Stomach smooth muscle (tissue), 2 donors: Measurements from ENCODE around the gene ZNF479.
"Not testable (repeated sequence)": the region's sequence is repeated elsewhere in the genome, so short reads cannot be mapped to it uniquely, and the experiment has no call there.

Experiments used
- H3K27ac ChIP-seq: one replicate; pipeline ENCODE4 v1.7.0; 2013; ENCODE audit warnings: mild to moderate bottlenecking, low read length, inconsistent platforms
- H3K27me3 ChIP-seq, 2 donors: one replicate each; pipeline ENCODE4 v1.7.0; 2013; ENCODE audit warnings: low read length in 2 of 2; ENCODE audit not compliant: insufficient read depth in 2 of 2, control insufficient read depth in 1 of 2
- H3K36me3 ChIP-seq, 2 donors: one replicate each; pipeline ENCODE4 v1.7.0; 2013; ENCODE audit warnings: low read length in 2 of 2; ENCODE audit not compliant: control insufficient read depth in 2 of 2, insufficient read depth in 2 of 2
- H3K4me1 ChIP-seq: one replicate; pipeline ENCODE4 v1.7.0; 2013; ENCODE audit warnings: low read length; ENCODE audit not compliant: control insufficient read depth, insufficient read depth
- H3K4me3 ChIP-seq, 2 donors: one replicate each; pipeline ENCODE4 v1.7.0; 2013; ENCODE audit warnings: low read length in 2 of 2
- H3K9ac ChIP-seq, 2 donors: one replicate each; pipeline ENCODE4 v1.7.0; 2013; ENCODE audit warnings: low read length in 2 of 2, mild to moderate bottlenecking in 1 of 2
- H3K9me3 ChIP-seq, 2 donors: one replicate each; pipeline ENCODE4 v1.7.0; 2013; ENCODE audit warnings: low read length in 2 of 2; ENCODE audit not compliant: control insufficient read depth in 2 of 2
- donor health status: healthy.
- donor health status: Pancreatic carcinoma.

Gene ZNF479

DNA sequence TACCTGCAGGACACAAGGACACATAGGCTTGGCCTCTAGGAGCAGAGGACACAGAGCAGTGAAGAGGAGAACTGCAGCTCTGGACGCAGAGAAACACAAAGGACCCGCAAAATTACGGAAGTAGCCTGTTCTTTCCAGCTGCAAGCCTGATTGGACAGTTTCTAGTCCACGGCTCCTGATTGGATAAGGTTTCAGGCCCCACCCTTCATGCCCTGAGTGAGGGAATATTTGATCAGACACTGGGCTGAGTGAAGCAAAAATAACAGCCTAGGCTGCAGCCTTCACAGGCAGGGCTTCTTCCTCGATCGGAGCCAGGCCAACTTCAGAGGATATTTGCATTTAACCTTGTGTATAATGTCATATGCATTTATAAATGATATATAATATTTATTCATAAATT is at the start of gene ZNF479:
TSS of gene ZNF479 (minus strand) at position 101 of the 400 bp plus-strand sequence. CDS start 112 bp downstream, outside the sequence.
- H3K4me1 ChIP-seq, H3K27me3 ChIP-seq, H3K27ac ChIP-seq, H3K4me3 ChIP-seq, H3K36me3 ChIP-seq, H3K9ac ChIP-seq, H3K9me3 ChIP-seq: not testable (repeated sequence)

DNA sequence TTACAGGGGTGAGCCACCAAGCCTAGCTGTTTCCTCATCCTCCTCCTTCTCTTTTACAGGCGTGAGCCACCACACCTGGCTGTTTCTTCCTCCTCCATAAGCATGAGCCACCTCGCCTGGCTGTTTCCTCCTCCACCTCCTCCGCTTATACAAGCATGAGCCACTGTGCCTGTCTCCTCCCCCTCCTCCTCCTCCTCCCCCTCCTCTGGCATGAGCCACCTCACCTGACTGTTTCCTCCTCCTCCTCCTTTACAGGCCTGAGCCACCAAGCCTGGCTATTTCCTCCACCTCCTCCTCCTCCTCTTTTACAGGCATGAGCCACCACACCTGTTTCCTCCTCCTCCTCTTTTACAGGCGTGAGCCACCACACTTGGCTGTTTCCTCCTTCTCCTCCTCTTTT is 49.8 kb upstream of the ZNF479 start:
- Histone ChIP-seq H3K27ac (no peak overlapping the region), H3K4me1 (no peaks in the 10 kb centered on the region), H3K9ac (no peak overlapping the region), H3K4me3 (no peak overlapping the region), H3K36me3 (no peaks in the 10 kb centered on the region), H3K9me3 (peaks cover 0 to 31% of the 10 kb centered on the region in 2 donors), H3K27me3 (no peaks in the 10 kb centered on the region)

DNA sequence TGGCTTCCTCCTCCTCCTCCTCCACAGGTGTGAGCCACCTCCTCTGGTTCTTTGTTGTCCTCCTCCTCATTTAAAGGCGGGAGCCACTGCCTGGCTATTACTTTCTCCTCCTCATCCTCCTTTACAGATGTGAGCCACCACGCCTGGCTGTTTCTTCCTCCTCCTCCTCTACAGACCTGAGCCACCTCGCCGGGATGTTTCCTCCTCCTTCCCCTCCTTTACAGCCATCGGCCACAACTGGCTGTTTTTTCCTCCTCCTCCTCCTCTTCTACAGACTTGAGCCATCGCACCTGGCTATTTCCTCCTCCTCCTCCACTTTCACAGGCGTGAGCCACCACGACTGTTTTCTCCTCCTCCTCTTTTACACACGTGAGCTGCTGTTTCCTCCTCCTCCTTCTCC is 49.0 kb upstream of the ZNF479 start:
- H3K27me3 ChIP-seq = no peaks in the 10 kb centered on the region
- no peak overlapping the region for H3K27ac ChIP-seq
- H3K9ac ChIP-seq = no peak overlapping the region
- peaks cover 0 to 34% of the 10 kb centered on the region in 2 donors for H3K9me3 ChIP-seq
- H3K4me1 ChIP-seq = no peaks in the 10 kb centered on the region
- H3K4me3 ChIP-seq = no peak overlapping the region
- H3K36me3 ChIP-seq = no peaks in the 10 kb centered on the region

DNA sequence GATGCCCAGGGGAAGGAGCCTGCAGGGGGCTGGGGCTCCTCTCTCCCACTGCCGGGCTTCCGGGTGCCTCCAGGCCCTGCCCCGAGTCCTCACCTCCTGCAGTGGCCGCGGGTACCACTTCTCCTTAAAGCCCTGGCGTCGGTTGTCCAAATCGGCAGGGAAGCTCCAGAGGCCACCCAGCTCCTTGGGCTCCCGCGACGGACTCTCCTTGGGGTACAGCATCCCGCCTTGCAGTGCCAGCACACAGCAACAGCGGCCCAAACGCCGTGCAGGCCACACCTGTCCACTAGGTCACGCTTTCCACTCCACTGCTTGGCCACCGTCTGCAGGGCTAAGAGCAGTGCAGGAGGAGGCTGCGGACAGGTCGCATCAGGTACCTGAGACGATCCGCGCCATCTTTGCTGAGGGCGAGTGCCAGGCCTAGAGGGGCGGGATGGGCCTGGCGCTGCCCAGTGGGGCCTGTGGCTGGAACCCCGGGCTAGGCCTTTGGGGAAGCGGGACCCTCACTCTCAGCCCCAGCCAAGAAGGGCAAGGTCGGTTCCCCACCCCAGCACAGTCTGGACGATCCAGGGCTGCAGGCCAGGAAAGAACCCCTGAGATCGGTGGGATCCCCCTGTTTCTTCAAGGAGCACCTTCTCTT is 47.7 kb upstream of the ZNF479 start:
- no peak overlapping the region for H3K4me3 ChIP-seq
- H3K36me3 ChIP-seq = no peaks in the 10 kb centered on the region
- H3K27ac ChIP-seq = no peak overlapping the region
- H3K4me1 ChIP-seq = no peaks in the 10 kb centered on the region
- H3K9ac ChIP-seq = no peak overlapping the region
- no peaks in the 10 kb centered on the region for H3K27me3 ChIP-seq
- H3K9me3 ChIP-seq = peaks cover 0 to 40% of the 10 kb centered on the region in 2 donors

DNA sequence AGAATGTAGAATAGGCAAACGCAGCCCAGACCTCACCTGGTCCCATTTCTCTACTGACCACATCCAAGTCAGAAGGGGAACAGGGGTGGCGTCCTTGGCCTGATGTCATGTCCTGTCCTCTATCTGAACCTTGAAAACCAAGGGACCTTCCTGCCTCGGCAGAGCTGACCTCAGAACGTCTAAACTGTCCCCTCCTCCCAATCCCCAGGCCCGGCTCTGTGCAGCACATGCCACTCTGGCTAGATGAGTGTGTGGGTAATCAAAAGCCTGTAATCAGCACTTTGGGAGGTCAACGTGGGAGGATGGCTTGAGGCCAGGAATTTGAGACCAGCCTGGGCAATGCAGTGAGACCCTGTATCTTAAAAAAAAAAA is 46.5 kb upstream of the ZNF479 start:
- no peaks in the 10 kb centered on the region for H3K27me3 ChIP-seq
- no peak overlapping the region for H3K9ac ChIP-seq
- no peaks in the 10 kb centered on the region for H3K4me1 ChIP-seq
- H3K36me3 ChIP-seq = no peaks in the 10 kb centered on the region
- H3K9me3 ChIP-seq = peaks cover 0 to 40% of the 10 kb centered on the region in 2 donors
- H3K4me3 ChIP-seq = no peak overlapping the region
- no peak overlapping the region for H3K27ac ChIP-seq

DNA sequence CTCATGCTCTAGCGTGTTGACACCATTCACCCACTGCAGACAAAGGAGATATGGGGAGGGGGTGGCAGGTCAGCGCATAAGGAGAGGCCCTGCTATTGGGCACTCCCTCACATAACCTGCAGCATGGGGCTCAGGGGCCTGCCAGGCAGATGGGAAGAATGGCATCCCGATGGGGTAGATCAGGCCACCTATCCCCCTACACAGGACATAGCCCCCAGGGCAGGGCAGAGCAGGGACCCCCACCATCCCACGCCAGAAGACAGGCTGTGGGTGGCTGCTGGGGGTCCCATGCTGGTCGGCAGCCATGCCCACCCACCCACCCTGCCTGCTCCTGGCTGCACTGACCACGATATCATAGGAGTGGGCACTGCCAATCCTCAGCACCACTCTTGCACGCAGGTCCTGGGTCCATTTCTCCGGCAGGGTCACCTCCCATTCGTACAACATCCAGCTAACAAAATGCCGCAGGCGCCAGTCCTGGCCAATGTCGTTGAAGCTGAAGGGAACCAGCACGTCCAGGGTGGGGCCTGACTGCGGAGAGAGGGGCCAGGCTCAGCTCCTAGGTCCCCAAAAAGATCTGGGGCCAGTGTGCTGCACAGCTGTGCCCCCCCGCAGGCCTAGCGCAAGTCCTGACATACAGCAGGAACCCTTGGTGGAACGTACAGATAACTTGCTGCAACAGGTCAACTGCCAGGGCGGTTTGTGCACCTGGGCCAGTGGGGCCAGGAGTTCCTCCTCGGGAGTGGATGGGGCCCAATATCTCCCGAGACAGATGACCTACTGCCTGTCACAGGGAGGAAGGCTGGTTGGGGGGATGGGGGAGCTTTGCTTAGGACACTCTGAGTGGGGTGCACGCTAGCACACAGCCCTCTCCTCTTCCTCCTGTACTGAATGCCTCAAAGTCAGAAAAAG is 45.9 kb upstream of the ZNF479 start:
- H3K4me3 ChIP-seq = no peak overlapping the region
- peaks cover 0 to 40% of the 10 kb centered on the region in 2 donors for H3K9me3 ChIP-seq
- H3K4me1 ChIP-seq = no peaks in the 10 kb centered on the region
- no peak overlapping the region for H3K27ac ChIP-seq
- no peaks in the 10 kb centered on the region for H3K36me3 ChIP-seq
- H3K27me3 ChIP-seq = no peaks in the 10 kb centered on the region
- H3K9ac ChIP-seq = no peak overlapping the region

DNA sequence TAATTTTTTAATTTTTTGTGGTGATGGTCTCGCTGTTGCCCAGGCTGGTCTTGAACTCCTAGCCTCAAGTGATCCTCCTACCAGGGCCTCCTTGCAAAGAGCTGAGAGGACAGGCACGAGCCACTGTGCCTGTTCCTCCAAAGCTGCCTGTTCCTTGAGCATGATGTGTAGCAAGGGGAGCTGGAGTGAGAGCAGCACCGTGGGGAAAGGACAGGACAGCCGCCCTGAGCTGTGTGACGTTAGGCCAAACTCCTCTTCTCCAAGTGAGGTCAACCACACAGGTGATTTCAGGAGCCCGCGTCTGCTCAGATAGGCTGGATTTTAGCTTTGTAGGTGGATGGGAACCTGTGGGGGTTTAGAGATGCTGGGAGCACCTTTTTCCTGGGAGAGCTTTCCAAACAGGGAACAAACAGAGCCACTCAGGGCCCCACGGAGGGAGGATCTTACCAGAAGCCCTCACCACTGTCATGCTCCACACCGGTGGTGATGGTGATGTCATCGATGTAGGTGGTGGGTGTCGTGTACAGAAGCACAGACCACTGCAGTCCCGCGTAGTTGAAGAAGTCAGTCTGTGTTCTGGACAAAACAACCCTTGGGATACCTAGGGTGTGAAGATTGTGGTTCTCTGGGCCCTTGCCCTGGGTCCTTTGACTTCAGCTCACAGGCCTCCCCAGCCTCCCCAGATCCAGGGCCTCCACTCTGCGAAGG is 44.8 kb upstream of the ZNF479 start:
- Histone ChIP-seq H3K9me3 (peaks cover 0 to 32% of the 10 kb centered on the region in 2 donors), H3K27me3 (no peaks in the 10 kb centered on the region), H3K4me1 (no peaks in the 10 kb centered on the region), H3K27ac (no peak overlapping the region), H3K4me3 (no peak overlapping the region), H3K36me3 (no peaks in the 10 kb centered on the region), H3K9ac (no peak overlapping the region)

DNA sequence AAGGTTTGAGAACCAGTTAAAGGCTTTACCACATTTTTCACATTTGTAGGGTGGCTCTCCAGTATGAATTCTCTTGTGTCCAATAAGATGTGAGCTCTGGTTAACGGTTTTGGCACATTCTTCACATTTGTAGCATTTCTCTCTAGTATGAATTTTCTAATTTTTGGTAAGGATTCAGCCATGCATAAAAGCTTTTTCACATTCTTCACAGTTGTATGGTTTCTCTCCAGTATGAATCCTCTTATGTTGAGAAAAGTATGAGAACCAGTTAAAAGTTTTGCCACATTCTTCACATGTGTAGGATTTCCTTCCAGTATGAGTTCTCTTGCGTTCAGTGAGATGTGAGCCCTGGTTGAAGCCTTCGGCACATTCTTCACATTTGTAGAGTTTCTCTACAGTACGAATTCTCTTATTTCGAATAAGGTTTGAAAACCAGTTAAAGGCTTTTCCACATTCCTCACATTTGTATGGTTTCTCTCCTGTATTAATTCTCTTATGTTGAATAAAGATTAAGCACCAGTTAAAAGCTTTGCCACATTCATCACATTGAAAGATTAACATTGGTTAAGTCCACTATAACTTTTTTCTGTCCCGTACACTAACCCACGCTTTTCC is 33.2 kb upstream of the ZNF479 start:
- no peak overlapping the region for H3K4me3 ChIP-seq
- no peaks in the 10 kb centered on the region for H3K4me1 ChIP-seq
- H3K9ac ChIP-seq = no peak overlapping the region
- H3K36me3 ChIP-seq = no peaks in the 10 kb centered on the region
- no peak overlapping the region for H3K27ac ChIP-seq
- H3K27me3 ChIP-seq = no peaks in the 10 kb centered on the region
- peaks cover 14 to 25% of the 10 kb centered on the region in 2 donors for H3K9me3 ChIP-seq

DNA sequence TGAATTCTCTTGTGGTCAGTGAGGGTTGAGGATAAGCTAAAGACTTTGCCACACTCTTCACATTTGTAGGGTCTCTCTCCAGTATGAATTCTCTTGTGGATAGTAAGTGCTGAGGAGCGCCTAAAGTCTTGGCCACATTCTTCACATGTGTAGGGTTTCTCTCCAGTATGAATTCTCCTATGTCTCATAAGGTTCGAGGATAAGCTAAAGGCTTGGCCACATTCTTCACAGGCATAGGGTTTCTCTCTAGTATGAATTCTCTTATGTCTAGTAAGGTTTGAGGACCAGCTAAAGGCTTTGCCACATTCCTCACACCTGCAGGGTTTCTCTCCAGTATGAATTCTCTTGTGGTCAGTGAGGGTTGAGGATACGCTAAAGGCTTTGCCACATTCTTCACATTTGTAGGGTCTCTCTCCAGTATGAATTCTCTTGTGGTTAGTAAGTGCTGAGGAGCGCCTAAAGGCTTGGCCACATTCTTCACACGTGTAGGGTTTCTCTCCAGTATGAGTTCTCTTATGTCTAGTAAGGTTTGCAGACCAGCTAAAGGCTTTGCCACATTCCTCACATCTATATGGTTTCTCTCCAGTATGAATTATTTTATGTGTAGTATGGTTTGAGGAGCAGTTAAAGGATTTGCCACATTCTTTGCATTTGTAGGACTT is 12.0 kb downstream of the ZNF479 start:
- not testable (repeated sequence) for H3K9me3 ChIP-seq, H3K27ac ChIP-seq, H3K27me3 ChIP-seq, H3K4me1 ChIP-seq, H3K9ac ChIP-seq, H3K4me3 ChIP-seq, H3K36me3 ChIP-seq
